ENCODE measurements around the gene ARHGEF19. TPM values are rescaled to one million over a fixed set of nuclear protein-coding genes. Genes with fewer than 3 reads are reported as not detected.

ARHGEF19 gene
- total and polyA plus RNA-seq, 2 of the 13 experiments (the other 11 are each of a cell fraction or from before 2014, with no cell fraction given): 1.7 to 1.8 TPM

DNA sequence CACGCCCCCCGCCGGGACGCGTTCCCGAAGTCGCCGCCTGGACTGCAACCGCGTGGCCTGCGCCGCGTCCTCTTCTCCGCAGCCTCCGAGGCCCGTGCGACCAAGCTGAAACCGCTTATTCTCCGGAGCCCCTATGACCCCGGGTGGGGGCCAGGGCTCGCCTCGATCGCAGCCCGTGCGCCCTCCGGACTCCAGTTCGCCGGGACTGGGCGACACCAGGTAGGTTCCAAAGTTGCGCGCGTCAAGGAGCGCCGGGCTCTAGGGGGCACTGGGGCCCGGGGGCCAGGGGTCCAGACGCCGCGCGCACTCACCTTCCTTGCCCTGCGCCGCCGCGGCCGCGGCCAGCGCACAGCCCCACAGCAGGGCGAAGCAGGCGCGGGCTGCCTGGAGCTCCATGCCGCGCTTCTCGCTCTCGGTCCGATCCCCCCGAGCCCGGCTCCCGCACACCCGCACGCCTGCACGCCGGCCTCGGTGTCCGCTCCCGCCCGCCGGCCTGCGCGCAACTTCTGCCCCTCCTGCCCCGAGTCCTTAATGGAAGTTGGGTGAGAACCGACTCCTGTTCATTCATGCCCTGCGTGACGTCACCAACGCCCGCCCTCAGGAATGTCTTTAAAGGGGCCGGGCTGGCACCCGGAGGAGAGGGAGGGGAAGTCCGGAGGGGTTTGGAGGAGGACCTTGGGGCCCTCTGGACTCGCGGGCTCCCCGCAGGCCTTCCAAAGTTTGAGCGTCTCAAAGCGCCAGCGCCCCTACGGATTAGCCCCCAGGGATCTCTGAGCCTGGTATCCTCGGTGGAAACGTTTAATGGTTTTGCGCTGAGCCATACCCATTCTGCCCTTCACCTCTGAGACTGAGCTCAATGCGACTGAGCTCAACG is 56.7 kb downstream of the ARHGEF19 start, which contains the start of gene EPHA2 (continued):
- TF ChIP-seq, protein P1, sequence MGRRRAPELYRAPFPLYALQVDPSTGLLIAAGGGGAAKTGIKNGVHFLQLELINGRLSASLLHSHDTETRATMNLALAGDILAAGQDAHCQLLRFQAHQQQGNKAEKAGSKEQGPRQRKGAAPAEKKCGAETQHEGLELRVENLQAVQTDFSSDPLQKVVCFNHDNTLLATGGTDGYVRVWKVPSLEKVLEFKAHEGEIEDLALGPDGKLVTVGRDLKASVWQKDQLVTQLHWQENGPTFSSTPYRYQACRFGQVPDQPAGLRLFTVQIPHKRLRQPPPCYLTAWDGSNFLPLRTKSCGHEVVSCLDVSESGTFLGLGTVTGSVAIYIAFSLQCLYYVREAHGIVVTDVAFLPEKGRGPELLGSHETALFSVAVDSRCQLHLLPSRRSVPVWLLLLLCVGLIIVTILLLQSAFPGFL (CRISPR knock-in tag; IDR thresholded peaks at IDR 0.05): no peak
- peak; percentile 60 for TF ChIP-seq MED8 (CRISPR knock-in tag; IDR thresholded peaks at IDR 0.05; ENCODE audit: insufficient replicate concordance)
- TF ChIP-seq, protein P2, sequence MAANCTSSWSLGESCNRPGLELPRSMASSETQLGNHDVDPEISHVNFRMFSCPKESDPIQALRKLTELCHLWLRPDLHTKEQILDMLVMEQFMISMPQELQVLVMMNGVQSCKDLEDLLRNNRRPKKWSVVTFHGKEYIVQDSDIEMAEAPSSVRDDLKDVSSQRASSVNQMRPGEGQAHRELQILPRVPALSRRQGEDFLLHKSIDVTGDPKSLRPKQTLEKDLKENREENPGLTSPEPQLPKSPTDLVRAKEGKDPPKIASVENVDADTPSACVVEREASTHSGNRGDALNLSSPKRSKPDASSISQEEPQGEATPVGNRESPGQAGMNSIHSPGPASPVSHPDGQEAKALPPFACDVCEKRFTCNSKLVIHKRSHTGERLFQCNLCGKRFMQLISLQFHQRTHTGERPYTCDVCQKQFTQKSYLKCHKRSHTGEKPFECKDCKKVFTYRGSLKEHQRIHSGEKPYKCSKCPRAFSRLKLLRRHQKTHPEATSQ (CRISPR knock-in tag; IDR thresholded peaks at IDR 0.05; ENCODE audit: borderline replicate concordance): 0 out of 2 replicates have a peak, but pooled peaks have one; percentile 67
- TF ChIP-seq FLYWCH1 (CRISPR knock-in tag; IDR thresholded peaks at IDR 0.05): no peak
- TF ChIP-seq MEF2D (CRISPR knock-in tag; IDR thresholded peaks at IDR 0.05): no peak
- no peak for TF ChIP-seq ZNF432 (CRISPR knock-in tag; IDR thresholded peaks at IDR 0.05; ENCODE audit: borderline replicate concordance)
- 0 out of 2 replicates have a peak, but pooled peaks have one; percentile 70 for TF ChIP-seq ZNF138 (CRISPR knock-in tag; IDR thresholded peaks at IDR 0.05; ENCODE audit: low read depth)
- TF ChIP-seq HNF4A (CRISPR knock-in tag; IDR thresholded peaks at IDR 0.05): no peak; the same call in 1 of the 2 replicates
- TF ChIP-seq SMARCE1 (IDR thresholded peaks at IDR 0.05; ENCODE audit: borderline replicate concordance): no peak
- TF ChIP-seq ZNF460 (CRISPR knock-in tag; IDR thresholded peaks at IDR 0.05; ENCODE audit: borderline replicate concordance): no peak
- TF ChIP-seq SMAD1 (CRISPR knock-in tag; IDR thresholded peaks at IDR 0.05; ENCODE audit: borderline replicate concordance, low read depth): peak; percentile 49; the same call in 1 of the 2 replicates
- TF ChIP-seq ZNF563 (CRISPR knock-in tag; IDR thresholded peaks at IDR 0.05): peak; percentile 79; the same call in 1 of the 2 replicates
- no peak for TF ChIP-seq MZF1 (CRISPR knock-in tag; IDR thresholded peaks at IDR 0.05; ENCODE audit: borderline replicate concordance)
- peak; percentile 49; the same call in 1 of the 2 replicates for TF ChIP-seq THAP11 (CRISPR knock-in tag; IDR thresholded peaks at IDR 0.05)
- TF ChIP-seq, protein P3, sequence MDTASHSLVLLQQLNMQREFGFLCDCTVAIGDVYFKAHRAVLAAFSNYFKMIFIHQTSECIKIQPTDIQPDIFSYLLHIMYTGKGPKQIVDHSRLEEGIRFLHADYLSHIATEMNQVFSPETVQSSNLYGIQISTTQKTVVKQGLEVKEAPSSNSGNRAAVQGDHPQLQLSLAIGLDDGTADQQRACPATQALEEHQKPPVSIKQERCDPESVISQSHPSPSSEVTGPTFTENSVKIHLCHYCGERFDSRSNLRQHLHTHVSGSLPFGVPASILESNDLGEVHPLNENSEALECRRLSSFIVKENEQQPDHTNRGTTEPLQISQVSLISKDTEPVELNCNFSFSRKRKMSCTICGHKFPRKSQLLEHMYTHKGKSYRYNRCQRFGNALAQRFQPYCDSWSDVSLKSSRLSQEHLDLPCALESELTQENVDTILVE (CRISPR knock-in tag; IDR thresholded peaks at IDR 0.05): peak; percentile 54
- TF ChIP-seq, protein P4, sequence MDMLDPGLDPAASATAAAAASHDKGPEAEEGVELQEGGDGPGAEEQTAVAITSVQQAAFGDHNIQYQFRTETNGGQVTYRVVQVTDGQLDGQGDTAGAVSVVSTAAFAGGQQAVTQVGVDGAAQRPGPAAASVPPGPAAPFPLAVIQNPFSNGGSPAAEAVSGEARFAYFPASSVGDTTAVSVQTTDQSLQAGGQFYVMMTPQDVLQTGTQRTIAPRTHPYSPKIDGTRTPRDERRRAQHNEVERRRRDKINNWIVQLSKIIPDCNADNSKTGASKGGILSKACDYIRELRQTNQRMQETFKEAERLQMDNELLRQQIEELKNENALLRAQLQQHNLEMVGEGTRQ (IDR thresholded peaks at IDR 0.05; ENCODE audit: low read depth, low read length): no peak
- TF ChIP-seq, protein P4 (CRISPR knock-in tag; IDR thresholded peaks at IDR 0.05; ENCODE audit: borderline replicate concordance): no peak
- TF ChIP-seq ZNF232 (CRISPR knock-in tag; IDR thresholded peaks at IDR 0.05; ENCODE audit: borderline replicate concordance): no peak
- TF ChIP-seq HNF4G (IDR thresholded peaks at IDR 0.05; ENCODE audit: borderline replicate concordance, low read depth, low read length): no peak; the same call in 1 of the 2 replicates
- TF ChIP-seq HNF4G (CRISPR knock-in tag; IDR thresholded peaks at IDR 0.05; ENCODE audit: borderline replicate concordance, low read depth): no peak; the same call in 1 of the 2 replicates
- no peak; the same call in 1 of the 2 replicates for TF ChIP-seq SMAD3 (CRISPR knock-in tag; IDR thresholded peaks at IDR 0.05)
- peak; percentile 87; the same call in 1 of the 2 replicates for TF ChIP-seq TARDBP (CRISPR knock-in tag; IDR thresholded peaks at IDR 0.05)
- no peak for TF ChIP-seq ZFAT (CRISPR knock-in tag; conservative IDR thresholded peaks at IDR 0.05)
- TF ChIP-seq U2AF1 (optimal IDR thresholded peaks at IDR 0.05; ENCODE audit: low read depth, low read length): no peak

Data from HepG2 (cell line).